GM12878 (cell line): ENCODE results near the gene HMCN1. TPM values are rescaled to one million over a fixed set of nuclear protein-coding genes. Genes with fewer than 3 reads are reported as not detected.

Source experiments
- ATAC-seq: fragments of 200-7000 bp; cut with Tn5 transposase; 3 replicates; pipeline ENCODE4 v1.9.1; 2020; ENCODE audit warnings: mild to moderate bottlenecking, moderate library complexity
- BruUV-seq: library from RNA; stranded (reverse); fragments of 400-500 nt; replicated peaks from 2 replicates; lab custom pipeline; 2021; lab: Mats Ljungman, UMichigan
- CTCF ChIA-PET: fragments of 300-600 bp; sonication (Branson Sonifier 250); formaldehyde crosslinking; extraction: SDS; loops from one replicate; lab custom pipeline; 2021; ENCODE audit warnings: inconsistent platforms; lab: Yijun Ruan, JAX
- POLR2A ChIA-PET: fragments of 350-600 bp; formaldehyde crosslinking; extraction: SDS; loops from one replicate; lab custom pipeline; 2021; ENCODE audit warnings: inconsistent platforms; lab: Charles Lee
- RAD21 ChIA-PET: fragments of 300-600 bp; sonication (Branson Sonifier 250); formaldehyde crosslinking; loops from one replicate; lab custom pipeline; 2023; ENCODE audit warnings: antibody characterized with exemption; ENCODE audit not compliant: unreplicated experiment; lab: Charles Lee
- SMC1A ChIA-PET: fragments of 300-600 bp; sonication (Branson Sonifier 250); formaldehyde crosslinking; loops from one replicate; lab custom pipeline; 2023; ENCODE audit not compliant: unreplicated experiment, uncharacterized antibody; lab: Charles Lee
- DNase-seq: peaks from one replicate; pipeline ENCODE4 v3.0.0-alpha.2; 2011; ENCODE audit warnings: low read depth, low spot score
- FAIRE-seq: peaks from 3 replicates; lab custom pipeline; 2011; peaks lifted over from hg19 to GRCh38; lab: Jason Lieb, UNC
- H2AFZ ChIP-seq: 2 replicates; pipeline ENCODE4 v1.6.0; 2011; ENCODE audit warnings: low read depth, low read length, control low read depth; ENCODE audit not compliant: control insufficient read depth
- H3K27ac ChIP-seq: 2 replicates; pipeline ENCODE4 v1.5.1; 2011; ENCODE audit warnings: control low read depth; ENCODE audit not compliant: control insufficient read depth, insufficient read depth
- H3K27me3 ChIP-seq, 2 experiments: replicated peaks in 1 of 2; 2 replicates each; pipeline versions ENCODE4 v1.6.0 to v1.6.1; 2011; ENCODE audit warnings: low read length in 1 of 2; ENCODE audit not compliant: control insufficient read depth in 2 of 2, insufficient read depth in 2 of 2
- H3K36me3 ChIP-seq, 2 experiments: 2 replicates each; pipeline ENCODE4 v1.5.1; 2011; ENCODE audit warnings: low read length in 1 of 2; ENCODE audit not compliant: control insufficient read depth in 2 of 2, insufficient read depth in 2 of 2
- H3K4me1 ChIP-seq: 2 replicates; pipeline ENCODE4 v1.6.1; 2011; ENCODE audit warnings: mild to moderate bottlenecking, low read length, moderate library complexity, mixed read lengths; ENCODE audit not compliant: control insufficient read depth, insufficient read depth
- H3K4me2 ChIP-seq: 2 replicates; pipeline ENCODE4 v1.6.0; 2011; ENCODE audit warnings: control low read depth; ENCODE audit not compliant: control insufficient read depth, insufficient read depth
- H3K4me3 ChIP-seq: fragments of 200-600 bp; sonication (generic); 2 replicates; pipeline ENCODE4 v1.5.1; 2016
- H3K79me2 ChIP-seq: 2 replicates; pipeline ENCODE4 v1.6.0; 2011; ENCODE audit warnings: low read length; ENCODE audit not compliant: control insufficient read depth, insufficient read depth
- H3K9ac ChIP-seq: 2 replicates; pipeline ENCODE4 v1.8.0; 2011; ENCODE audit warnings: low read length, control low read depth, mixed read lengths; ENCODE audit not compliant: control insufficient read depth, insufficient read depth
- H3K9me3 ChIP-seq: replicated peaks from 3 replicates; pipeline ENCODE4 v1.5.1; 2011; ENCODE audit warnings: mild to moderate bottlenecking, low read length; ENCODE audit not compliant: control insufficient read depth, insufficient read depth
- H4K20me1 ChIP-seq: 2 replicates; pipeline ENCODE4 v1.6.0; 2011; ENCODE audit not compliant: control insufficient read depth, insufficient read depth
- EZH2 ChIP-seq: IDR thresholded peaks from 2 replicates; pipeline ENCODE4 v1.6.1; 2012; ENCODE audit warnings: low read depth, mild to moderate bottlenecking, control low read depth, inconsistent platforms, low read length, borderline replicate concordance; ENCODE audit not compliant: control insufficient read depth
- IRF5 ChIP-seq: fragments of 450-650 bp; IDR thresholded peaks from 2 replicates; pipeline ENCODE4 v1.6.1; 2017; ENCODE audit warnings: borderline replicate concordance
- KAT2A ChIP-seq: conservative IDR thresholded peaks from 2 replicates; pipeline ENCODE4 v1.6.1; 2011; ENCODE audit warnings: low read depth, low read length; ENCODE audit not compliant: control insufficient read depth
- KLF5 ChIP-seq: fragments of 450-650 bp; IDR thresholded peaks from 2 replicates; pipeline ENCODE4 v1.6.1; 2014; ENCODE audit warnings: mild to moderate bottlenecking; ENCODE audit not compliant: partially characterized antibody
- MAX ChIP-seq: IDR thresholded peaks from 2 replicates; pipeline ENCODE4 v1.6.1; 2012; ENCODE audit warnings: low read depth, low read length, improper control_type of control experiment
- MYC ChIP-seq: IDR thresholded peaks from 2 replicates; pipeline ENCODE4 v1.6.1; 2011; ENCODE audit warnings: mild to moderate bottlenecking, low read length, moderate library complexity, inconsistent platforms; ENCODE audit not compliant: insufficient read depth, insufficient replicate concordance, insufficient read length, severe bottlenecking
- RAD51 ChIP-seq: fragments of 450-650 bp; IDR thresholded peaks from 2 replicates; pipeline ENCODE4 v1.6.1; 2016; ENCODE audit warnings: moderate library complexity, mild to moderate bottlenecking, inconsistent platforms
- RUNX3 ChIP-seq: IDR thresholded peaks from 2 replicates; pipeline ENCODE4 v1.6.1; 2012; ENCODE audit warnings: low read length, inconsistent platforms
- STAT1 ChIP-seq: fragments of 450-650 bp; conservative IDR thresholded peaks from 2 replicates; pipeline ENCODE4 v1.6.1; 2014; ENCODE audit warnings: antibody characterized with exemption, mild to moderate bottlenecking
- ZBTB40 ChIP-seq: fragments of 450-650 bp; IDR thresholded peaks from 2 replicates; pipeline ENCODE4 v1.6.1; 2016; ENCODE audit warnings: mild to moderate bottlenecking, moderate library complexity, borderline replicate concordance
- ZNF217 ChIP-seq: fragments of 450-650 bp; IDR thresholded peaks from 2 replicates; pipeline ENCODE4 v1.6.1; 2017; ENCODE audit warnings: antibody characterized with exemption, mild to moderate bottlenecking
- ZNF274 ChIP-seq: IDR thresholded peaks from one replicate; pipeline ENCODE4 v1.8.0; 2011; ENCODE audit not compliant: insufficient read length, insufficient read depth
- WGBS: methylation state at CpG from one replicate; pipeline ENCODE4 v1.1.6; 2016; ENCODE audit warnings: low lambda C conversion rate; ENCODE audit not compliant: insufficient replicate concordance, insufficient coverage; ENCODE audit errors: missing lambda C conversion rate; 5-methylcytosine and 5-hydroxymethylcytosine counted together
- in situ Hi-C: fragments of 300-500 bp; cut with MboI; formaldehyde crosslinking; loops from 9 replicates; pipeline ENCODE4 v1.14.3; 2018; ENCODE audit warnings: mixed read lengths
- intact Hi-C: fragments of 100-400 bp; cut with micrococcal nuclease; formaldehyde crosslinking; loops from one replicate; pipeline ENCODE4 v1.14.2; 2022; ENCODE audit not compliant: unreplicated experiment
- polyA plus RNA-seq, 11 experiments: library from polyadenylated mRNA; depleted of rRNA in 4 of 11; unstranded in 6 of 11; stranded (reverse) in 5 of 11; fragments of >200 nt; fragmentation: Nextera tagmentation in 4 of 11; fragmentation: Illumina TruSeq in 1 of 11; extraction: Ambion mirVana in 4 of 11; extraction: Trizol in 1 of 11; gene quantifications; 1 replicate in 1 of 11; 2 replicates in 10 of 11; pipeline versions ENCODE4 v1.2.1 to v1.2.3, GENCODE V29; 2011 to 2016; ENCODE audit warnings: inconsistent platforms in 2 of 11, missing spikeins in 2 of 11, low read depth in 1 of 11
- total RNA-seq, 4 experiments: library from RNA; depleted of rRNA in 3 of 4; stranded (reverse); fragments of >200 nt in 3 of 4; fragmentation: Illumina TruSeq in 1 of 4; extraction: Trizol in 1 of 4; gene quantifications; 2 replicates each; pipeline versions ENCODE4 v1.2.1 to v1.2.3, GENCODE V29; 2013 to 2021
- TF ChIP-seq, protein P1 (sequence below): fragments of 450-650 bp; IDR thresholded peaks from 2 replicates; pipeline ENCODE4 v1.6.1; 2016; ENCODE audit warnings: mild to moderate bottlenecking

The HMCN1 gene
- total and polyA plus RNA-seq, 10 of the 15 experiments (the other 5 are each of a cell fraction or from before 2014, with no cell fraction given), result under 0.01 to 0.07 TPM; not detected in 8

GRCh38 chr1:186129758-186130157 is 395.6 kb downstream of the HMCN1 start:
- Histone ChIP-seq H3K4me1 (no peaks in the 10 kb centered on the region), H3K4me2 (no peak overlapping the region), H2AFZ (no peak overlapping the region), H3K9ac (no peak overlapping the region), H3K9me3 (no peaks in the 10 kb centered on the region), H3K27me3 (no peaks in the 10 kb centered on the region; a peak in 1 of 4 replicates), H4K20me1 (no peaks in the 10 kb centered on the region), H3K27ac (no peak overlapping the region), H3K79me2 (no peaks in the 10 kb centered on the region), H3K36me3 (no peaks in the 10 kb centered on the region), H3K4me3 (no peak overlapping the region)
- WGBS, result 15% methylated on average over 4 of the region's 4 CpGs
- DNase-seq (no peak), ATAC-seq (no peak), FAIRE-seq (no peak)
- CTCF ChIA-PET, result interaction anchor here (0.6 kb wide), 1 partner anchor 922 kb away, joined by 4 read pairs; no protein-coding TSS in a partner anchor
- intact Hi-C loops (no loop called here), in situ Hi-C loops (no loop called here)
- RAD21 ChIA-PET, result no interaction called here
- BruUV-seq, result no TSS peak
- POLR2A ChIA-PET, result no interaction called here
- SMC1A ChIA-PET, result no interaction called here
- TF ChIP-seq RUNX3 (no peak), KLF5 (no peak), IRF5 (no peak), ZNF274 (no peak), ZBTB40 (no peak), EZH2 (no peak), RAD51 (no peak), MYC (no peak), MAX (no peak), STAT1 (no peak), KAT2A (no peak), ZNF217 (no peak)
- TF ChIP-seq, protein P1, sequence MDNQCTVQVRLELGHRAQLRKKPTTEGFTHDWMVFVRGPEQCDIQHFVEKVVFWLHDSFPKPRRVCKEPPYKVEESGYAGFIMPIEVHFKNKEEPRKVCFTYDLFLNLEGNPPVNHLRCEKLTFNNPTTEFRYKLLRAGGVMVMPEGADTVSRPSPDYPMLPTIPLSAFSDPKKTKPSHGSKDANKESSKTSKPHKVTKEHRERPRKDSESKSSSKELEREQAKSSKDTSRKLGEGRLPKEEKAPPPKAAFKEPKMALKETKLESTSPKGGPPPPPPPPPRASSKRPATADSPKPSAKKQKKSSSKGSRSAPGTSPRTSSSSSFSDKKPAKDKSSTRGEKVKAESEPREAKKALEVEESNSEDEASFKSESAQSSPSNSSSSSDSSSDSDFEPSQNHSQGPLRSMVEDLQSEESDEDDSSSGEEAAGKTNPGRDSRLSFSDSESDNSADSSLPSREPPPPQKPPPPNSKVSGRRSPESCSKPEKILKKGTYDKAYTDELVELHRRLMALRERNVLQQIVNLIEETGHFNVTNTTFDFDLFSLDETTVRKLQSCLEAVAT, result no peak
